Measurements from ENCODE around the gene NTM. TPM values are rescaled to one million over a fixed set of nuclear protein-coding genes. Genes with fewer than 3 reads are reported as not detected.

The NTM gene
- total RNA-seq, 1 experiment from 2014 or later, result 9.9 TPM

DNA sequence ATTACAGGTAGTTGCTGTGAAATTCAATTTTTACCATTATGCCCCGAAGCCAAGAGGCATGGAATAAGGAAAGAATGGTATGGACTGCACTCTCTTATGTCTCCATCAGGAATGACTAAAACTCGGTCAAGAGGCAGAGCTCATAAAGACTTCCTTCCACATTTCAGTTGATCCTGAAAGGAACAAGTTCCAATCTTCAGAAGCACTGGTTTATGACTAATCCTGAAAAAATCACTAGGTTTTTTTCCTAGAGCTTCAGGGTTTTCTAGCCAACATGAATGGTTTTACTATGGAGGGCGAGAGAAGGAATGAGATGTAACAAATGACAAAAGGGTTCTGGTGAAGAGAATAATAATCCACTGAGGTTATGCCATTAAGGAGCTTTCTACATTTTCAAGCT is 832.2 kb downstream of the NTM start:
- Mint-ChIP-seq H3K4me3 (no peak overlapping the region), H3K27ac (no peak overlapping the region), H3K36me3 (ENCODE audit: insufficient read depth in 1 of 3, low read depth in 3 of 3) (peaks cover 4 to 14% (median 10%) of the 10 kb centered on the region in 3 experiments; a peak in 6 of 7 replicates), H3K4me1 (no peaks in the 10 kb centered on the region; a peak in 1 of 4 replicates), H3K27me3 (ENCODE audit: low read depth) (peaks cover 16% of the 10 kb centered on the region), H3K9me3 (peaks cover 9 to 17% of the 10 kb centered on the region in 2 experiments)
- Histone ChIP-seq H3K79me2 (ENCODE audit: insufficient read depth, low read length) (no peaks in the 10 kb centered on the region), H3K27ac (ENCODE audit: insufficient read length, low read depth, low read length) (no peak overlapping the region), H3K56ac (ENCODE audit: insufficient read length, low read depth, low read length) (no peak overlapping the region), H3K9me3 (ENCODE audit: control insufficient read depth, low read depth, low read length) (peaks cover 11% of the 10 kb centered on the region), H2BK12ac (ENCODE audit: insufficient read length, low read depth, low read length) (no peak overlapping the region), H2AFZ (ENCODE audit: low read length) (no peak overlapping the region), H3K14ac (ENCODE audit: insufficient read depth, low read length) (no peak overlapping the region), H3K9ac (ENCODE audit: extremely low read depth, insufficient read length, low read length) (no peak overlapping the region), H2BK5ac (ENCODE audit: insufficient read length, low read length) (no peak overlapping the region), H3K4me1 (ENCODE audit: insufficient read depth, low read length) (no peaks in the 10 kb centered on the region), H3K79me1 (ENCODE audit: insufficient read depth, low read depth, low read length, poor library complexity, severe bottlenecking) (no peaks in the 10 kb centered on the region), H3T11ph (ENCODE audit: low read length) (no peak overlapping the region), H4K8ac (replicated peaks; ENCODE audit: insufficient read length, low read depth, low read length) (no peak overlapping the region), H3K27me3 (ENCODE audit: insufficient read depth, low read length) (no peaks in the 10 kb centered on the region), H3K4ac (ENCODE audit: low read depth, low read length) (no peak overlapping the region), H2AK5ac (ENCODE audit: insufficient read length, low read length) (no peak overlapping the region), H2BK120ac (ENCODE audit: low read depth, low read length, poor library complexity, severe bottlenecking) (no peak overlapping the region), H4K5ac (ENCODE audit: insufficient read length, low read depth, low read length) (no peak overlapping the region), H4K91ac (ENCODE audit: insufficient read length, low read depth, low read length) (no peak overlapping the region), H3K4me2 (ENCODE audit: insufficient read depth, insufficient read length, low read length) (no peak overlapping the region), H3K23me2 (ENCODE audit: insufficient read length, low read depth, low read length, poor library complexity, severe bottlenecking) (no peaks in the 10 kb centered on the region), H4K20me1 (ENCODE audit: control insufficient read depth, insufficient read depth, insufficient read length) (no peaks in the 10 kb centered on the region), H2BK15ac (ENCODE audit: low read depth, low read length) (no peak overlapping the region), H3K18ac (ENCODE audit: insufficient read length, low read depth, low read length) (no peak overlapping the region), H3K23ac (ENCODE audit: insufficient read length, low read depth, low read length) (no peak overlapping the region), H2BK20ac (ENCODE audit: low read depth, low read length, poor library complexity, severe bottlenecking) (no peak overlapping the region)
- no peak for DNase-seq
- WGBS (ENCODE audit: extremely low coverage, insufficient read length, low lambda C conversion rate), result no CpG with 5 or more reads among the region's 3 CpGs
- TF ChIP-seq, protein P1, sequence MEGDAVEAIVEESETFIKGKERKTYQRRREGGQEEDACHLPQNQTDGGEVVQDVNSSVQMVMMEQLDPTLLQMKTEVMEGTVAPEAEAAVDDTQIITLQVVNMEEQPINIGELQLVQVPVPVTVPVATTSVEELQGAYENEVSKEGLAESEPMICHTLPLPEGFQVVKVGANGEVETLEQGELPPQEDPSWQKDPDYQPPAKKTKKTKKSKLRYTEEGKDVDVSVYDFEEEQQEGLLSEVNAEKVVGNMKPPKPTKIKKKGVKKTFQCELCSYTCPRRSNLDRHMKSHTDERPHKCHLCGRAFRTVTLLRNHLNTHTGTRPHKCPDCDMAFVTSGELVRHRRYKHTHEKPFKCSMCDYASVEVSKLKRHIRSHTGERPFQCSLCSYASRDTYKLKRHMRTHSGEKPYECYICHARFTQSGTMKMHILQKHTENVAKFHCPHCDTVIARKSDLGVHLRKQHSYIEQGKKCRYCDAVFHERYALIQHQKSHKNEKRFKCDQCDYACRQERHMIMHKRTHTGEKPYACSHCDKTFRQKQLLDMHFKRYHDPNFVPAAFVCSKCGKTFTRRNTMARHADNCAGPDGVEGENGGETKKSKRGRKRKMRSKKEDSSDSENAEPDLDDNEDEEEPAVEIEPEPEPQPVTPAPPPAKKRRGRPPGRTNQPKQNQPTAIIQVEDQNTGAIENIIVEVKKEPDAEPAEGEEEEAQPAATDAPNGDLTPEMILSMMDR (conservative IDR thresholded peaks at IDR 0.05), result no peak
